ENCODE results near the gene HNMT. TPM values are rescaled to one million over a fixed set of nuclear protein-coding genes. Genes with fewer than 3 reads are reported as not detected.
A peak's percentile ranks its signal among the peaks of the same experiment; 100 is the strongest.

Gene HNMT
- total and polyA plus RNA-seq, 2 of the 13 experiments (the other 11 are each of a cell fraction or from before 2014, with no cell fraction given): 279 to 309 TPM

DNA sequence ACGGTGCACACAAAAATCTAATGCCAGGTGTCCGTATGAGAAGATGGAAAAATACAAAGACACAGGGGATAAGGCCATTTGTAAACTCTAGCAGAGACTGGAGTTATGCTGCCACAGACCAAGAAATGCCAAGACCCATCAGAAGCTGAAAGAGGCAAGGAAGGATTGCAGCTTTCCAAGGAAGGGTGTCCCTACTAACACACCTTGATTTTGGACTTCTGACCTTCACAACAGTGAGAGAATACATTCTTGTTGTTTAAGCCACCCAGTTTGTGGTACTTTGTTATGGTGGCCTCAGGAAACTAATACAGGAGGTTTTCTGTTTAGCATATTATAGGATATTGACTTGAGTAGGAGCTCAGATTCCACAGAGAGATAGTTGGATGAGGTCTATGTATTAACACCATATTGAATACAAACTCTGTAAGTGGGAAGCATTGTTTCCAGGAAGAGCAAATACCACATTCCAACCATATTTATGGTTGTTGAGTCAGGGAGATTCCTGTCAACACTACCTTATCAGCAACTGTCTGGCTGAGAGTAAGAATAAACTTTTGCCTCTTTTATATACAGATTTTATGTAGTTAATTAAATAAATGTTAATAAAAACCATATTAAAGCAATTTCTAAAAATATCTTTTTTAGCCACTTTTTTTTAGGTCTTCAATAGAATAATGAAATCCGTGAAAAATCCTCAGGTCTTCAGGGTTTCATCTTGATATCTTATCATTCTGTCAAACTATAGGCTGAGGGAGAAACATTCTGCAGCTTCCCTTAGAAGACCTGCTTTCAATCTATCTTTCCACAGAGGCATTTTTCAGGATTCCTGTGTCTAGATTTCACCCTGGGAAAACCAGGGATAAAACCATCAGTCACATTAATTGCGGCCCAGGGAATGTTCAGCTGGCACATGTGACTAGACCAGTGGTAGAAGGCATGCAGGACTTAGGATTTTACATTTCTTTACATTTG lies 35.4 kb upstream of the HNMT start (continued):
- no peak for TF ChIP-seq PBX3 (CRISPR knock-in tag; IDR thresholded peaks at IDR 0.05; ENCODE audit: borderline replicate concordance)
- TF ChIP-seq RNF2 (conservative IDR thresholded peaks at IDR 0.05; ENCODE audit: low read depth): no peak
- TF ChIP-seq ZMYM2 (CRISPR knock-in tag; IDR thresholded peaks at IDR 0.05): no peak
- peak; percentile 39; the same call in 1 of the 2 replicates for TF ChIP-seq ZNF12 (CRISPR knock-in tag; IDR thresholded peaks at IDR 0.05)
- TF ChIP-seq RORA (CRISPR knock-in tag; IDR thresholded peaks at IDR 0.05): no peak
- TF ChIP-seq ZNF639 (CRISPR knock-in tag; conservative IDR thresholded peaks at IDR 0.05): peak; percentile 22; the same call in 1 of the 2 replicates
- no peak; the same call in 1 of the 2 replicates for TF ChIP-seq KAT7 (CRISPR knock-in tag; IDR thresholded peaks at IDR 0.05; ENCODE audit: borderline replicate concordance)
- TF ChIP-seq NFE2L2 (IDR thresholded peaks at IDR 0.05; ENCODE audit: low read length): no peak
- TF ChIP-seq MTA3 (CRISPR knock-in tag; IDR thresholded peaks at IDR 0.05): no peak
- TF ChIP-seq TEAD2 (CRISPR knock-in tag; IDR thresholded peaks at IDR 0.05): no peak
- no peak for TF ChIP-seq ARNT (IDR thresholded peaks at IDR 0.05)
- TF ChIP-seq KDM5B (CRISPR knock-in tag; IDR thresholded peaks at IDR 0.05; ENCODE audit: borderline replicate concordance): no peak
- no peak for TF ChIP-seq ZBTB37 (CRISPR knock-in tag; IDR thresholded peaks at IDR 0.05)
- TF ChIP-seq HHEX (CRISPR knock-in tag; IDR thresholded peaks at IDR 0.05): peak; percentile 75
- TF ChIP-seq ZBTB21 (CRISPR knock-in tag; IDR thresholded peaks at IDR 0.05): no peak
- no peak for TF ChIP-seq ZNF282 (IDR thresholded peaks at IDR 0.05; ENCODE audit: partially characterized antibody)
- no peak for TF ChIP-seq ZNF274 (CRISPR knock-in tag; IDR thresholded peaks at IDR 0.05)
- TF ChIP-seq AKNA (CRISPR knock-in tag; IDR thresholded peaks at IDR 0.05; ENCODE audit: borderline replicate concordance): no peak; the same call in 1 of the 2 replicates
- TF ChIP-seq GMEB2 (CRISPR knock-in tag; IDR thresholded peaks at IDR 0.05; ENCODE audit: low read depth): no peak
- TF ChIP-seq PPARG (CRISPR knock-in tag; conservative IDR thresholded peaks at IDR 0.05): peak; percentile 93

All from HepG2 (cell line).